Hindlimb muscle (tissue), 1 donor: ENCODE measurements around the gene VAC14. TPM values are rescaled to one million over a fixed set of nuclear protein-coding genes. Genes with fewer than 3 reads are reported as not detected.

ENCODE experiments used
- DNase-seq: peaks from one replicate; pipeline ENCODE4 v3.0.0-alpha.2; 2013
- polyA plus RNA-seq: library from polyadenylated mRNA; unstranded; fragments of 120-200 nt; gene quantifications from one replicate; pipeline ENCODE4 v1.2.1, GENCODE V29; 2013; ENCODE audit not compliant: insufficient read length

VAC14 gene
- polyA plus RNA-seq, 1 donor: 28.3 TPM

GRCh38 chr16:70704586-70704985 is 96.4 kb downstream of the VAC14 start:
- no peak for DNase-seq

- no peak for DNase-seq
Observed at GRCh38 chr16:70703835-70704381, 97.0 kb downstream of the VAC14 start.

GRCh38 chr16:70703041-70703834 is 97.7 kb downstream of the VAC14 start:
- no peak for DNase-seq

- DNase-seq: no peak
Observed at GRCh38 chr16:70702624-70703023, 98.3 kb downstream of the VAC14 start.

GRCh38 chr16:70701998-70702397 is 99.0 kb downstream of the VAC14 start:
- no peak for DNase-seq

GRCh38 chr16:70701596-70701995 is 99.4 kb downstream of the VAC14 start:
- no peak for DNase-seq

- no peak for DNase-seq
Observed at GRCh38 chr16:70701036-70701435, 99.9 kb downstream of the VAC14 start.

GRCh38 chr16:70700101-70701020 is 100.6 kb downstream of the VAC14 start:
- no peak for DNase-seq

- DNase-seq: no peak
Observed at GRCh38 chr16:70699696-70700095, 101.3 kb downstream of the VAC14 start.

- no peak for DNase-seq
Observed at GRCh38 chr16:70698901-70699300, 102.1 kb downstream of the VAC14 start.

- no peak for DNase-seq
Observed at GRCh38 chr16:70697594-70698170, 103.3 kb downstream of the VAC14 start.

- no peak for DNase-seq
Observed at GRCh38 chr16:70696952-70697593, 103.9 kb downstream of the VAC14 start.

- no peak for DNase-seq
Observed at GRCh38 chr16:70696355-70696754, 104.6 kb downstream of the VAC14 start.

GRCh38 chr16:70695331-70696070 is 105.5 kb downstream of the VAC14 start:
- no peak for DNase-seq

GRCh38 chr16:70694868-70695218 is 106.1 kb downstream of the VAC14 start:
- no peak for DNase-seq

GRCh38 chr16:70694088-70694867 is 106.7 kb downstream of the VAC14 start:
- DNase-seq: no peak

GRCh38 chr16:70692873-70693671 is 107.9 kb downstream of the VAC14 start:
- DNase-seq: no peak

- no peak for DNase-seq
Observed at GRCh38 chr16:70692130-70692872, 108.7 kb downstream of the VAC14 start.
